OCI-LY7 (cell line): ENCODE results near the gene DLEC1. TPM values are rescaled to one million over a fixed set of nuclear protein-coding genes. Genes with fewer than 3 reads are reported as not detected.

Experiments used
- BruUV-seq: library from RNA; stranded (reverse); fragments of 400-500 nt; replicated peaks from 2 replicates; lab custom pipeline; 2021; lab: Mats Ljungman, UMichigan
- CTCF ChIA-PET: fragments of 300-600 bp; sonication (Branson Sonifier 250); formaldehyde crosslinking; loops from one replicate; lab custom pipeline; 2022; ENCODE audit warnings: antibody characterized with exemption; ENCODE audit not compliant: unreplicated experiment; lab: Charles Lee
- POLR2A ChIA-PET: fragments of 300-600 bp; sonication (Branson Sonifier 250); formaldehyde crosslinking; loops from one replicate; lab custom pipeline; 2022; ENCODE audit warnings: antibody characterized with exemption; lab: Charles Lee
- DNase-seq: peaks from one replicate; pipeline ENCODE4 v3.0.0-alpha.2; 2015; ENCODE audit warnings: low spot score
- H2AFZ ChIP-seq: fragments of 200-600 bp; sonication (generic), shearing (Covaris generic); 2 replicates; pipeline ENCODE4 v1.6.1; 2014; ENCODE audit warnings: mild to moderate bottlenecking, antibody characterized with exemption, low read length, moderate library complexity
- H3K27ac ChIP-seq: fragments of 200-600 bp; sonication (generic); 2 replicates; pipeline ENCODE4 v1.5.1; 2014; ENCODE audit warnings: mixed run types, low read depth, mild to moderate bottlenecking, moderate library complexity, low read length, inconsistent platforms; ENCODE audit not compliant: poor library complexity, severe bottlenecking
- H3K36me3 ChIP-seq: fragments of 200-600 bp; sonication (generic); 2 replicates; pipeline ENCODE4 v1.6.1; 2014; ENCODE audit warnings: mild to moderate bottlenecking, antibody characterized with exemption, low read length, moderate library complexity, mixed read lengths; ENCODE audit not compliant: insufficient read depth
- H3K4me1 ChIP-seq: fragments of 200-600 bp; sonication (generic); 2 replicates; pipeline ENCODE4 v1.5.1; 2014; ENCODE audit warnings: mild to moderate bottlenecking, low read length; ENCODE audit not compliant: insufficient read depth, poor library complexity, severe bottlenecking
- H3K4me2 ChIP-seq: fragments of 200-600 bp; sonication (generic); 2 replicates; pipeline ENCODE4 v1.6.1; 2014; ENCODE audit warnings: mild to moderate bottlenecking, low read length
- H3K4me3 ChIP-seq: fragments of 200-600 bp; sonication (generic); 2 replicates; pipeline ENCODE4 v1.5.1; 2014; ENCODE audit warnings: mild to moderate bottlenecking, low read depth, low read length; ENCODE audit not compliant: poor library complexity, severe bottlenecking
- H3K79me2 ChIP-seq: fragments of 200-600 bp; sonication (generic); 2 replicates; pipeline ENCODE4 v1.6.1; 2016; ENCODE audit warnings: low read depth, mild to moderate bottlenecking, low read length, moderate library complexity, mixed read lengths; ENCODE audit not compliant: insufficient read depth
- H3K9me2 ChIP-seq: fragments of 200-600 bp; sonication (generic); 2 replicates; pipeline ENCODE4 v1.6.1; 2016; ENCODE audit warnings: mild to moderate bottlenecking, low read length, mixed read lengths; ENCODE audit not compliant: insufficient read depth
- H3K9me3 ChIP-seq: fragments of 200-600 bp; sonication (generic); 2 replicates; pipeline ENCODE4 v1.6.1; 2014; ENCODE audit warnings: mild to moderate bottlenecking, mixed run types, low read length, mixed read lengths
- H4K20me1 ChIP-seq: fragments of 200-600 bp; sonication (generic); 2 replicates; pipeline ENCODE4 v1.6.1; 2014; ENCODE audit warnings: mild to moderate bottlenecking, antibody characterized with exemption, low read length, moderate library complexity, mixed read lengths; ENCODE audit not compliant: insufficient read depth
- CTCF ChIP-seq: fragments of 200-600 bp; sonication (generic); conservative IDR thresholded peaks from 2 replicates; pipeline ENCODE4 v1.5.1; 2014; ENCODE audit warnings: mild to moderate bottlenecking, antibody characterized with exemption, low read length, moderate library complexity, mixed read lengths
- EZH2phosphoT487 ChIP-seq: fragments of 200-600 bp; sonication (generic); IDR thresholded peaks from 2 replicates; pipeline ENCODE4 v1.6.1; 2018; ENCODE audit warnings: low read depth, borderline replicate concordance, mild to moderate bottlenecking, mixed run types, antibody characterized with exemption, low read length, moderate library complexity, mixed read lengths
- intact Hi-C: fragments of 100-400 bp; cut with micrococcal nuclease; formaldehyde crosslinking; loops from one replicate; pipeline ENCODE4 v1.10.0; 2022; ENCODE audit not compliant: unreplicated experiment
- total RNA-seq, 2 experiments: library from RNA; depleted of rRNA in 1 of 2; stranded (reverse); fragments of >200 nt in 1 of 2; shearing (Covaris generic) in 1 of 2; gene quantifications; 2 replicates each; pipeline ENCODE4 v1.2.3, GENCODE V29; 2014 to 2022

DLEC1 gene
- total RNA-seq, 2 experiments from 2014 or later, result 0.13 TPM; not detected in 1

GRCh38 chr3:38020342-38020726 lies 18.7 kb upstream of the DLEC1 start:
- ChIA-PET CTCF (no interaction called here), POLR2A (no interaction called here)
- no peaks in the 10 kb centered on the region for H4K20me1 ChIP-seq
- no peaks in the 10 kb centered on the region for H3K79me2 ChIP-seq
- intact Hi-C loops, result no loop called here
- peaks cover 10% of the 10 kb centered on the region for H3K4me1 ChIP-seq
- TF ChIP-seq EZH2phosphoT487, result no peak
- H2AFZ ChIP-seq, result no peak overlapping the region
- H3K4me3 ChIP-seq, result no peak overlapping the region
- no peaks in the 10 kb centered on the region for H3K9me3 ChIP-seq
- no TSS peak for BruUV-seq
- DNase-seq, result no peak
- H3K36me3 ChIP-seq, result no peaks in the 10 kb centered on the region
- no peak overlapping the region for H3K4me2 ChIP-seq
- H3K27ac ChIP-seq, result no peak overlapping the region
- no peaks in the 10 kb centered on the region for H3K9me2 ChIP-seq

DNA sequence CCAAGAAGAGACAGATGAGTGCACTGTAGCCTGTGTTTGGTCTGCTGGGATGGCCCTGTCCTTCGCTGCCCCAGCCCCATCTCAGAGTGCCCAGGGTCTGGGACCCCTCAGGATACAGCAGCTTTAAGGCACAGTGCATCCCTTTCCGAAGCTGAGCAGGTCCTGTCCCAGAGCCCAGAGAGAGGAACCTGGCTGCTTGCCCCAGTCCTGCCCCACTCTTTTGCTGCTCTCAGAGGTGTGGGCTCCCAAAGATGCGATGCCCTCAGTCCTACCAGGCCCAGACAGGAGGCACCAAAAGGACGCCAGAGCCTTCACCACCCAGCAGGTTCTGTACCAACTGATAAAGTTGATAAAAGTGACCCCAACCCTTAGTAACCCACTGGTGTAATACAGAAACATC lies 17.8 kb upstream of the DLEC1 start:
- Histone ChIP-seq H3K9me3 (no peaks in the 10 kb centered on the region), H3K4me3 (no peak overlapping the region), H3K4me1 (peaks cover 17% of the 10 kb centered on the region), H3K4me2 (no peak overlapping the region), H4K20me1 (no peaks in the 10 kb centered on the region), H3K36me3 (no peaks in the 10 kb centered on the region), H3K79me2 (no peaks in the 10 kb centered on the region), H3K27ac (no peak overlapping the region), H3K9me2 (no peaks in the 10 kb centered on the region), H2AFZ (no peak overlapping the region)
- CTCF ChIA-PET, result no interaction called here
- POLR2A ChIA-PET, result no interaction called here
- no peak for DNase-seq
- TF ChIP-seq EZH2phosphoT487, result no peak
- TF ChIP-seq CTCF, result no peak
- BruUV-seq, result no TSS peak
- intact Hi-C loops, result no loop called here

GRCh38 chr3:38022301-38022700 lies 16.7 kb upstream of the DLEC1 start:
- Histone ChIP-seq H2AFZ (no peak overlapping the region), H3K4me1 (peaks cover 17% of the 10 kb centered on the region), H3K9me3 (no peaks in the 10 kb centered on the region), H3K4me2 (no peak overlapping the region), H3K9me2 (no peaks in the 10 kb centered on the region), H3K4me3 (no peak overlapping the region), H3K27ac (no peak overlapping the region), H3K36me3 (no peaks in the 10 kb centered on the region), H4K20me1 (no peaks in the 10 kb centered on the region), H3K79me2 (no peaks in the 10 kb centered on the region)
- intact Hi-C loops, result no loop called here
- no peak for DNase-seq
- ChIA-PET POLR2A (no interaction called here), CTCF (no interaction called here)
- BruUV-seq, result no TSS peak
- TF ChIP-seq CTCF, result no peak
- no peak for TF ChIP-seq EZH2phosphoT487
